Measurements from ENCODE around the gene PAPOLG.

PAPOLG gene

GRCh38 chr2:60843006-60843405 is 86.9 kb downstream of the PAPOLG start:
- no peak for TF ChIP-seq CTCF (IDR thresholded peaks at IDR 0.05; ENCODE audit: control insufficient read depth, insufficient read depth, low read depth, low read length, missing control alignments)
- H3K4me3 ChIP-seq (ENCODE audit: control insufficient read depth, low read depth, low read length) = no peak overlapping the region
- DNase-seq (ENCODE audit: low read depth) = no peak

- no peak for DNase-seq (ENCODE audit: low read depth)
- no peak overlapping the region for H3K4me3 ChIP-seq (ENCODE audit: control insufficient read depth, low read depth, low read length)
Observed at GRCh38 chr2:60844105-60844504, 88.0 kb downstream of the PAPOLG start.

GRCh38 chr2:60847854-60848253 is 91.8 kb downstream of the PAPOLG start:
- no peak for DNase-seq (ENCODE audit: low read depth)
- TF ChIP-seq CTCF (IDR thresholded peaks at IDR 0.05; ENCODE audit: control insufficient read depth, insufficient read depth, low read depth, low read length, missing control alignments) = no peak

More at GRCh38 chr2:60844105-60844504, 88.0 kb downstream of the PAPOLG start:
- no peak for TF ChIP-seq CTCF (IDR thresholded peaks at IDR 0.05; ENCODE audit: control insufficient read depth, insufficient read depth, low read depth, low read length, missing control alignments)

More at GRCh38 chr2:60847854-60848253, 91.8 kb downstream of the PAPOLG start:
- no peak overlapping the region for H3K4me3 ChIP-seq (ENCODE audit: control insufficient read depth, low read depth, low read length)

All from AG09309 (cell line).